GM19452 (cell line): ENCODE data around the gene PRLR.
"Not testable (repeated sequence)": the region's sequence is repeated elsewhere in the genome, so short reads cannot be mapped to it uniquely, and the experiment has no call there.

ENCODE experiments used
- ATAC-seq: cut with Tn5 transposase; IDR thresholded peaks from one replicate; pipeline ENCODE4 v1.9.1; 2021; ENCODE audit not compliant: unreplicated experiment

PRLR gene

GRCh38 chr5:35230038-35230611 lies at the start of gene PRLR:
Gene PRLR, minus strand, starts transcription at chr5:35230487. Its CDS starts 140,867 bp downstream, at chr5:35089620.
- ATAC-seq = peak; percentile 31

GRCh38 chr5:35274839-35275509 lies 44.7 kb upstream of the PRLR start:
- no peak for ATAC-seq

GRCh38 chr5:35269006-35269405 lies 38.7 kb upstream of the PRLR start:
- ATAC-seq = no peak

GRCh38 chr5:35266276-35266675 lies 36.0 kb upstream of the PRLR start:
- no peak for ATAC-seq

- no peak for ATAC-seq
Measured at GRCh38 chr5:35264509-35264908, 34.2 kb upstream of the PRLR start.

GRCh38 chr5:35263266-35263877 lies 33.1 kb upstream of the PRLR start:
- ATAC-seq = no peak

GRCh38 chr5:35253582-35253981 lies 23.3 kb upstream of the PRLR start:
- no peak for ATAC-seq

GRCh38 chr5:35252963-35253362 lies 22.7 kb upstream of the PRLR start:
- ATAC-seq = no peak

GRCh38 chr5:35248843-35249780 lies 18.8 kb upstream of the PRLR start:
- no peak for ATAC-seq

GRCh38 chr5:35247648-35248034 lies 17.4 kb upstream of the PRLR start:
- no peak for ATAC-seq

- ATAC-seq = no peak
Measured at GRCh38 chr5:35246900-35247647, 16.8 kb upstream of the PRLR start.

- no peak for ATAC-seq
Measured at GRCh38 chr5:35246411-35246810, 16.1 kb upstream of the PRLR start.

GRCh38 chr5:35245371-35245770 lies 15.1 kb upstream of the PRLR start:
- ATAC-seq = not testable (repeated sequence)

GRCh38 chr5:35244171-35244570 lies 13.9 kb upstream of the PRLR start:
- no peak for ATAC-seq

- no peak for ATAC-seq
Measured at GRCh38 chr5:35242702-35243258, 12.5 kb upstream of the PRLR start.

- ATAC-seq = no peak
Measured at GRCh38 chr5:35240892-35241291, 10.6 kb upstream of the PRLR start.

GRCh38 chr5:35239911-35240610 lies 9.8 kb upstream of the PRLR start:
- ATAC-seq = no peak

GRCh38 chr5:35239476-35239875 lies 9.2 kb upstream of the PRLR start:
- ATAC-seq = no peak

- ATAC-seq = peak; percentile 84
Measured at GRCh38 chr5:35237580-35238376, 7.5 kb upstream of the PRLR start.
